HT-29 (cell line): ENCODE measurements around the gene RPS2. TPM values are rescaled to one million over a fixed set of nuclear protein-coding genes. Genes with fewer than 3 reads are reported as not detected.
A peak's percentile ranks its signal among the peaks of the same experiment; 100 is the strongest.

Experiments
- DNase-seq: peaks from one replicate; pipeline ENCODE4 v3.0.0-alpha.2; 2015; ENCODE audit warnings: low spot score
- total RNA-seq: library from RNA; depleted of rRNA; stranded (reverse); fragments of >200 nt; shearing (Covaris generic); gene quantifications from 2 replicates; pipeline ENCODE4 v1.2.3, GENCODE V29; 2014

The RPS2 gene
- total RNA-seq, 1 experiment from 2014 or later, result 4,154 TPM

DNA sequence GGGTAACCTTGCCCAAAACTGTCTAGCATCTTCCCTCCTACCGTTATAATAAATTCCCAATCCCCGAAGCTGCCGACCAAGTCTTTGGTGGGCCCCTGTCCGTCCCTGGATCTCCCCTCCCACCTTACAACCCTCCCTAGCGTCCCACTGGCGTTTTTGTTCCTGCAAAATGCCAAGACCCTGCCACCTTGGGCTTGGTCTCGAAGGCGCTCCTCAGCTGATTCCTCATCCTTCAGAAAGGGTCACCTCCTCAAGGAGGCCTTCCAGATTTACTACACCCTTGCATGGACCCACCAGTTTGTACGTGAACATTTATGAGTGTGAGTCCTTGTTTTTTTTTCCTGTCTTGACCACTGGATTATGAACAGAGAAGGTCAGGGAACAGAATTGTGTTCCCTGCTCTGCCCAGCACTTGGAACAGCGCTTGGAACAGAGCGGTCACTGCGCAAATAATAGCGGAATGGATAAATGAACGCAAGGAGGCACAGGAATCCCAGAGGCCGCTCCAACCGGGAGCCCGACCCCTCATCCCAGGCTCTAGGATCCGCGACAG is 18.4 kb upstream of the RPS2 start:
- DNase-seq, result no peak

DNA sequence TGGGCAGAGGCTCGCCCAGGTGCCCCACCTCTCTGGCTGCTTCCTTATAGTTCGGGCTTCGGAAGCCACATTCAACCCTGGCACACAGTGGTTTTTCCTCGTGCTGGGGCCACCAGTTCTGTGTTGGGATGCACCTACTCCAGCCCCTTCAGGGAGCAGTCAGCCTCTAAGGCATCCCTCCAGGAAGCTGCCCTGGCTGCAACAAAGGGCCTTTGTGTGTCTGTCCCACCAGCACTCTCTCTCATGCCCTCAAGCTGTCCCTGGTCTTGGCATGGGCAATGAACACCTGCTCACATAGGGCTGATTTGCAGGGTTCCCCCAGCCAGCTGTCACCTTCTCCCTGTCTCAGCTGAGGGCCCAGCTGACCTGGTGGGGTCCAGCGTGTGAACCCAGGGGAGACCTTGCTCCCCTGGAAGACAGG is 17.4 kb upstream of the RPS2 start:
- peak; percentile 94 for DNase-seq

DNA sequence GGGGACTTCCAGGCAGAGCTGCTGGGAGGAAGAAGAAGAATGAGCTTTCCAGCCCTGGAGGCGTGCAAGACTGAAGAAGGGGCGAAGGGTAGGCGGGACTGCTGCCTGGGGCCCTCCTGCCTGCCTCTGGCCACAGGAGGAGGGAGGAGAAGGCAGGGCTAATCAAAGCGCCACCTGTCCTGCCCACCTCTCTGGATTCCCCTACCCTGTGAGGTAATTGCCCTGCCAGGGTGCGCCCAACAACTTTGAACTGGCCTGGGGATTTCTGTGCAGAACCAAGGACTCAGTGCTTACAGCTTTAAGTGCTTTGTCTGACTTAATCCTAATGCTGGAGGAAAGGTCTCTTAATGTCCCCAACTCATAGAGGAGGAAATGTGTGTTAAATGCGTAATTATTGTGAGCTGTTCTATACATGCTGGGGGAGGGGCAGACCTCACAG is 16.8 kb upstream of the RPS2 start, which contains the start of gene NOXO1:
NOXO1 (minus strand) TSS at position 72 of the 439 bp plus-strand sequence. CDS start 290 bp downstream, outside the sequence.
- peak; percentile 87 for DNase-seq

DNA sequence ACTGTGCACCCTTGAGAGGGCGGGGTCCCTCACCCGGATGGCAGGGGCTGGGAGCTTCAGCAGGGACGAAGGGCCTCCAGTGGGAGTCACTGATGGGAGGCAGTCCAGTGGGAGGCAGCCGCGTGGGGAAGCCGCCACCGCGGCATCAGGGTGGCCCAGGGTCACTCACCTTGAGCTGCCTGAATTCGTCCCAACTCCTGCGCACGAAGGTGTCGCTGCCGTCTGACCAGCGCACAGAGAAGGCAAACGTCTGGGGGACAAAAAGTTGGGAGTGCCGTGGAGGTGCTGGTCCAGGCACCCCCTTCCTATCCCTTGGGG is 16.1 kb upstream of the RPS2 start:
- no peak for DNase-seq

DNA sequence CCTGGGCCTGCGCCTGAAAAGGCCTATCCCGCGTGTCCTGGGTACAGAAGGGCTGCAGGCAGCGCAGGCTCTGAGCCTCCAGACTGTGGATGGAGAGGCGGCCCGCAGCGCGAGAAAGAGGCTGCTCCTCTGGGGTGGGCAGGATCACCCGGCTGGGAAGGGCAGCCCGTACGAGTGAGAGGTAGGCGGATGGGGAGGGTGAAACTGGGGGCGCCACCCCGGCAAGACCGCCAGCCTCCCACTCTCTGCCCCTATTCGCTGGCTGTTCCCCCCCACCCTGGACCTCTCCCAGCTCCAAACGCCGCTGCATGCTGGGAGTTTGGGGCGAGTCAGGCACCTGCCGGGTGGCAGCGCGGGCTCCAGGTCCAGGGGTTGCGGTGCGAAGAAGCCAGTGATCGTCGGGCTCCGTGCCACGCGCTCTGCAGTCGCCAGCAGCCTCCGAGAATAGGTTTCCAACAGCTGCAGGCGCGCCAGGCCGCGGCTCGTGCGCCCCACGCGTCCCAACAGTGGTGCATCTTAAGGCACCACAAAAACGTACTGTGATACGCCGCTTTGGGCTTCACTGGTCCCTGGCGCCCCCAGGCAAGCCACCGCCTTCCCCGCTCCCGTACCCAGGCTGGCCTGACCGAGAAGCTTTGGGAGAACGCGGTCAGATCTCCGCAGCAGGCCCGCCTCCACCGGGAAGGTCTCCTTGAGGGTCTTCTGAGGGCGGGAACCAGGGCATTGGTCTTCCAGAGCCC is 15.6 kb upstream of the RPS2 start:
- peak; percentile 54 for DNase-seq

DNA sequence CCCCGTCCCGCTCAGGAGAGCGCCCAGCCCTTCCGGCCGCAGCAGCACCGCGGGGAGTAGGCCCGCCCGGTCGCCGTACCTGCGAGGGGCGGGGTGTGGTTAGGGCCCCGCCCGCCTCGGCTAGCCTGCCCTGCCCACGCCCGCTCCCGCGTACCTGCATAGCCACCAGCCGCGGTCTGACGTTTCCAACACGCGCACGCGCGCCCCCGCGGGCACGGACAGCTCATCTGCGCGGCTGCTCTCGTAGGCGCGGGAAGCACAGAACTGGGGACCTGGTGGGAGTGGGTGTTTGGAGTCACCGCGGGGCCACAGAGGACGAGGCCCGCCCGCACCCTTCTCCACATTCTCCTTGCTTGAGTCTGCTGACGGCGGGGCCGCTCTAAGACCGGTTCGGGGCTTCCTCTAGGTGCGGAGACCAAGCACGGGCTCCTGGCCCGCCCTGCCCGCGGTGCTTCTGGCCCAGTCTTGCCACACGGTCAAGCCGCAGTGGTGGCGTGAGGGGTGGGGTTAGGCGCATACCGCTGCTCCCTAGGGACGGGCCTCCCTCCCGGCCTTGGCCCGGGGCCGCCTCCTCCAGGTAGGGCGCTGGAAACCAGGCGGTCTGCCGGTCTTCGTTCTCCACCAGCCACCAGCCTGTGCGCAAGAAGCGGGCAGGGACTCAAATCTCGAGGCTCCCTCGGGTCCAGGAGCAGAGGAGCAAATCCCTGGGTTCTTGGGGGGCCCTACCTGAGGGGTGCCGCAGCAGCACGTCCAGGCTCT is 14.8 kb upstream of the RPS2 start:
- peak; percentile 92 for DNase-seq

DNA sequence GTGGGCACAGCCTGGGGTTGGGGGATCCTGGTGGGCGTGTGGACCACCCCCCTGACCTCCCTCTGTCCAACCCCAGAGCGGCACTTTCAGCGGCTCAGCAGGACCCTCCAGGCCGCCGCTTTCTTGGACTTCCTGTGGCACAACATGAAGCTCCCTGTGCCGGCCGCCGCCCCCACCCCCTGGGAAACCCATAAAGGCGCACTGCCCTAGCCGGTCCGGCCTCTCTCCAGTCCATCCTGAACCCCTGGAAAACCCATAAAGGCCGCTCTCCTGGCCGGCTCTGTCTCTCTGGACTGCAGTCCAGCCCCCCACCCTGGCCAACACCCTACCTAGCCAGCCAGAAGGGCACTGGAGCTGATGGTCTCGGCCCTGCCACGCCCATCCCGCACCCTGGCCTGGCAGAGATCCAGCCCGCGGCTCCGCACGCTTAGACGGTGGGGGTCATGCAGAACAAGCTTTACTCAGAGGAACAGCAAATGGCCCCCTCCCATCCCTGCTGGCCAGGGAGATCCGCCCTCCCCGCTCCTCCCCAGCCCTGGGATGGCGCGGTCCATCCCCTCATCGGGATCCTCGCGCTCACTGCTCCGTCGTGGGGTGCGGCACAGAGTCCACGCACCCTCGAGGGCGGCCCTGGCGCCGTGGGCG is 14.0 kb upstream of the RPS2 start:
- DNase-seq, result peak; percentile 35

DNA sequence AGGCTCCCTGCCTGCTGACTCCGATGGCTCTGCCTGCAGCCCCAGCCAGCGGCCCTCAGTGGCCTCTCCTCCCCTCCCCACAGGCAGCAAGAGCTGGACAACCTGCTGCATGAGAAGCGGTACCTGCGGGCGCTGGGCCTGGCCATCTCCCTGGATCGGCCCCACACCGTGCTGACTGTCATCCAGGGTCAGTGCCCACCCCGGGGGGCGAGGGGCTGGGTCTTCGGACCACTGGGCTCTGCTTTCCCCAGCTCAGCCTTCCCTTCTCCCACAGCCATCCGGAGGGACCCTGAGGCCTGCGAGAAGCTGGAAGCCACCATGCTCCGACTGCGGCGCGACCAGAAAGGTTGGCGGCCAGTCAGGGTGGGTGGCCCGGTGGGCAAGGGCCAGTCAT is 13.2 kb upstream of the RPS2 start:
- no peak for DNase-seq

DNA sequence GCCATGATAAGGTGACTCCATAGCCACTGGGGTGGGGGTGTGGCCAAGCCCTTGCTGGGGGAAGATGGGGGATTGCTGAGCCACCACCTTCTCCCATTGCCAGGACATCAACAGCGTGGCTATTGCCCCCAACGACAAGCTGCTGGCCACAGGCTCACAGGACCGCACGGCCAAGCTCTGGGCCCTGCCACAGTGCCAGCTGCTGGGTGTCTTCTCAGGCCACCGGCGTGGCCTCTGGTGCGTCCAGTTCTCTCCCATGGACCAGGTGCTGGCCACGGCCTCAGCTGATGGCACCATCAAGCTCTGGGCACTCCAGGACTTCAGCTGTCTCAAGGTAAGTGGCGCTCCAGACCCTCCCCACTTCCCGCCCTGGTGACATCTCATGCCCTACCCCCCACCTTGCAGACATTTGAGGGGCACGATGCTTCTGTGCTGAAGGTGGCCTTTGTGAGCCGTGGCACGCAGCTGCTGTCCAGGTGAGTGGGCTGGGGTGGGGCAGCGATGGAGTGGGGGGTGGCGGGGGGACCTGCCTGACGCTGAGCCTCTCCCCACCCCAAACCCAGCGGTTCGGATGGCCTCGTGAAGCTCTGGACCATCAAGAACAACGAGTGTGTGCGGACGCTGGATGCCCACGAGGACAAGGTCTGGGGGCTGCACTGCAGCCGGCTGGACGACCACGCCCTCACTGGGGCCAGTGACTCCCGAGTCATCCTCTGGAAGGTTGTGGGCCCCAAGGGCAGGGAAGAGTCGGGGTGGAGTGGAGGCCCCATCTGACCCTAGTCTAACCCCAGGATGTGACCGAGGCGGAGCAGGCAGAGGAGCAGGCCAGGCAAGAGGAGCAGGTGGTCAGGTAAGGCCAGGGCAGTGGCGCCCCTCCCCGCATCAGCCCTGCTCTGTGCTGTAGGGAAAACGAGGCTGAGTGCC is 12.6 kb upstream of the RPS2 start:
- DNase-seq, result no peak

DNA sequence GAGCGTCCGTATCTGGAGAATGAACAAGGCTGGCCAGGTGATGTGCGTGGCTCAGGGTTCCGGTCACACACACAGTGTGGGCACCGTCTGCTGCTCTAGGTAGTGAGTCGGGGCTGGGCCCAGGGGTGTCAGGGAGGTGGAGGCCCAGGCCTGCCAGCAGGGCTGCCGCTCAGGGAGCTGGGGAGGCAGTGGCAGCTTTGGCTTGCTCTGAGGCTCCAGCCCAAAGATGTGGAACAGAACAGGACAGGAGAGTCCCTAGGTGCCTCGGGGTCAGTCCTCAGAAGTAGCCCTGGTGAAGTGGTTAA is 11.5 kb upstream of the RPS2 start:
- DNase-seq, result no peak

DNA sequence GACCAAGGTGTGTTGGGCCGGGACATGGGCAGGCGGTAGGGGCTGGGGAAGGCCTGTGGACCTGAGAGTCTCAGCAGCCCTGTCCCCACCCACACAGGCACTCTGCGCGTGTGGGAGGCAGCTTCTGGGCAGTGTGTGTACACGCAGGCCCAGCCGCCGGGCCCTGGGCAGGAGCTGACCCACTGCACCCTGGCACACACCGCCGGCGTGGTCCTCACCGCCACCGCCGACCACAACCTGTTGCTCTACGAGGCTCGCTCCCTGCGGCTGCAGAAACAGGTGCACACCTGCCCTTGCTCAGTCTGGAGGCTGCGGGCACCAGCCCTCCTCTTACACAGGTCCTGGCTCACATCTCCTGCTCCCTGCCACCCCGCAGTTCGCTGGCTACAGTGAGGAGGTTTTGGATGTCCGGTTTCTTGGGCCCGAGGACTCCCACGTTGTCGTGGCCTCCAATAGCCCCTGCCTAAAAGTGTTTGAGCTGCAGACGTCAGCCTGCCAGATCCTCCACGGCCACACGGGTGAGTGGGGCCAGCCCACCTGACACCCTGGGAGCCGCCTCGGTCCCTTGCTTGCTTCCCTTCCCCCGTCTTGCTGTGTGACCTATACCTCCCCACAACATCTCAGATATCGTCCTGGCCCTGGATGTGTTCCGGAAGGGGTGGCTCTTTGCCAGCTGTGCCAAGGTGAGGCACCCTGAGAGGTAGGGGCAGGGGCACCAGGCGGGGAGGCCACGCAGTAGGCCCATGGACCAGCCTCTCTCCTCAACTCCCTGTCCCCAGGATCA is 11.0 kb upstream of the RPS2 start:
- no peak for DNase-seq

DNA sequence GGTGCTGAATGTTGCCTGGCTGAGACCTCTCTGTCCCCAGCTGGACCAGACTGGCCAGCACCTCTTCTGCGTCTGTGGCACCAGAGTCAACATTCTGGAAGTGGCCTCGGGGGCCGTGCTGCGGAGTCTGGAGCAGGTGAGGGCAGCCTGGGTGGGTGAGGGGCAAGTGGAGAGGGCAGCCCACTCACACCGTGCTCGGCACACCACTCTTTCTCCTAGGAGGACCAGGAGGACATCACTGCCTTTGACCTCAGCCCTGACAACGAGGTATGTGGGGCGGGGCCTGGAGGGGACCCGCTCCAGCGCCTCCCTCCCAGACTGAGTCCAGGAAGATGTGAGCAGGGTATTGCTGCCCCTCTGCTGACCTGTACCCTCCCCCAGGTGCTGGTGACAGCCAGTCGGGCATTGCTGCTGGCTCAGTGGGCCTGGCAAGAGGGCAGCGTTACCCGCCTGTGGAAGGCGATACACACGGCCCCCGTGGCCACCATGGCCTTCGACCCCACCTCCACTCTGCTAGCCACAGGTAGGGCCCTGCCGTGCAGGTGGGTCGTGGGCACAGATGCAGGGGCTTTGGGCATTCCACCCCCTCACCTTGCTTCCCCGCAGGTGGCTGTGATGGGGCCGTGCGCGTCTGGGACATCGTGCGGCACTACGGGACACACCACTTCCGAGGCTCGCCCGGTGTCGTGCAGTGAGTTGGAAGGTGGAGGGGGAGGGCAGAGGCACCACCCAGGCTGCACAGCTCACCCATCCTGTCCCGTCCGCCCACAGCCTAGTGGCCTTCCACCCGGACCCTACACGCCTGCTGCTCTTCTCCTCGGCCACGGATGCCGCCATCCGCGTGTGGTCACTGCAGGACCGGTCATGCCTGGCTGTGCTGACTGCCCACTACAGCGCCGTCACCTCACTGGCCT is 9.8 kb upstream of the RPS2 start:
- no peak for DNase-seq

DNA sequence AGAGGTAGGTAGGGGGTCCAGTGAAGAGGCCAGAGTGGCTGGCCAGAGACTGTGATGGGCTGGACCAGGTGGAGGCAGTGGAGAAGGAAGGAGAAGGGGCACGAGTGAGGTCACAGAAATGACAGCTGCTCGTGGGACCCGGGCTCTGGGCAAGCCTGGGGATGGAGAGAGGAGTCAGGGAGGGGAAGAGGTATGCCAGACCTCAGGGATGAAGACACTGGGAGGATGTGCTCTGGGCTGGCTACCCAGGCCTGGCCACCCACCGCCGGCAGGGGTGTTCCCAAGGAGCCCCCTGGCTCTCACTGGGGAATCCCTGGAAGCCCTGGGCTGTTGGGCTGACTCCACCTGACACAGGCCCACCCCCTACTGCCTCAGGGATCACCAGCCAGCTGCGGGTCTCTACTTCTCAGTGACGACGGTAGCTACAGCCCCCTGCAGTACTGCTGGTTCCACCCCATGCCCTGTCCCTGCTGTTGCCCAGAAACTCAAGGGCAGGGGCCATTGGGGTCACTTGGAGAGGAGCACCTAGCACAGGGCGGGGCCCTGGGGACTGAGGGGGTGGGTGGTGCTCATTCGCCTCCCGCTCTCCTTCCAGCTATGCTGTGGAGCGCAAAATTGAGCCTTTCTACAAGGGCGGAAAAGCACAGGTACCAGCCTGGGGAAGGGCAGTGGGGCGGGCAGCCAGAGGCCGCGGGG is 9.0 kb upstream of the RPS2 start:
- DNase-seq, result no peak

DNA sequence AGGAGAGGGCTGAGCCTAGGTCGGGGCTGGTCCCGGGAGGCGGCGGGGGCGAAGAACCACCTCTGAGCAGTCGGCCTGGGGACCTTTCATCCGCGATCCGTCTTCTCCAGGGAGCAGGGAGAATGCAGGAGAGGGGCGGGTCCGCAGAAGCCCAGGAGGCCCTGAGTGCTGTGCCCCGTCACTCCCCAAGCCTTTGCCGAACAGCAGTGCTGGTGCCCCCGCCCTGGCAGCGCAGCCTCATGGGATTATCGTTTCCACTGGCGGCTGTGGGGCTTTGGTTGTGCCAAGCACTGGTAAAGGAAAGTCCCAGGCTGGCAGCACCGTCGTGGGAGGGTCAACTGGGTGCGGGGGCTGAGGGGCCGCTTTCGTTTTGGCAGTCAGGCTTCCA is 7.9 kb upstream of the RPS2 start:
- peak; percentile 51 for DNase-seq

DNA sequence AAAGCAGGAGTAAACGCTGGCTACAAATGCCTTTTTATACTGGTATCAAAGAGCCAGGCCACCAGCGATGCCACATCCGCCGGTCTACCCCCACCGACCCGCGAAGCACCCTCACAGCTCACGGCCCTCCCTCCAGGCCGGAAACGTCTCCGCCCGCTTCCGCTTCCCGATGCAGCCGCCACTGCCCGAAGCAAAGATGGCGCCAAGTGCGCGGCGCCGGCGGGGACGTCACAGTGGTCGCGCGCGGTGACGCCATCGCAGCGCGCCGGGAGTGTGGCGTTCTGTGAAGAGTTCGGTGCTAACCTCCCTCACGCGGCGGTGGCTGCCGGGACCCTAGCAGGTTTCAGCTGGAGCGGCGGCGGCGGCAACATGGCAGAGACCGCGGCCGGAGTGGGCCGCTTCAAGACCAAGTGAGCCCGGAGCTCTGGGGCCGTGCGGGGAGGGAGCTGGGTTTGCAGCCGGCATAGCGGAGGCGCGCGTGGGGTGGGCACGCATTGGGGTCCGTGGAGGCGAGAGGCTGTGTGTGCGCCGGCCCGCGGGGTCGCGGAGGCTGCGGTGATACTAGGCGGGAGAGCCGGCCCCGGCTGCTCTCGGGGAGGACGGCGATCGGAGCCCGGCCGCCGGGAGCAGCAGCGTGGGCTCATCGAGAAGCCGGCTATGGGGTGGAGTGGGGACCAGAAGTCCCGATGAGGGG is 7.3 kb upstream of the RPS2 start, which contains the start of gene TBL3:
TBL3 (plus strand) TSS at position 258 of the 694 bp plus-strand sequence; CDS start at position 370, 112 bp downstream.
- peak; percentile 92 for DNase-seq

DNA sequence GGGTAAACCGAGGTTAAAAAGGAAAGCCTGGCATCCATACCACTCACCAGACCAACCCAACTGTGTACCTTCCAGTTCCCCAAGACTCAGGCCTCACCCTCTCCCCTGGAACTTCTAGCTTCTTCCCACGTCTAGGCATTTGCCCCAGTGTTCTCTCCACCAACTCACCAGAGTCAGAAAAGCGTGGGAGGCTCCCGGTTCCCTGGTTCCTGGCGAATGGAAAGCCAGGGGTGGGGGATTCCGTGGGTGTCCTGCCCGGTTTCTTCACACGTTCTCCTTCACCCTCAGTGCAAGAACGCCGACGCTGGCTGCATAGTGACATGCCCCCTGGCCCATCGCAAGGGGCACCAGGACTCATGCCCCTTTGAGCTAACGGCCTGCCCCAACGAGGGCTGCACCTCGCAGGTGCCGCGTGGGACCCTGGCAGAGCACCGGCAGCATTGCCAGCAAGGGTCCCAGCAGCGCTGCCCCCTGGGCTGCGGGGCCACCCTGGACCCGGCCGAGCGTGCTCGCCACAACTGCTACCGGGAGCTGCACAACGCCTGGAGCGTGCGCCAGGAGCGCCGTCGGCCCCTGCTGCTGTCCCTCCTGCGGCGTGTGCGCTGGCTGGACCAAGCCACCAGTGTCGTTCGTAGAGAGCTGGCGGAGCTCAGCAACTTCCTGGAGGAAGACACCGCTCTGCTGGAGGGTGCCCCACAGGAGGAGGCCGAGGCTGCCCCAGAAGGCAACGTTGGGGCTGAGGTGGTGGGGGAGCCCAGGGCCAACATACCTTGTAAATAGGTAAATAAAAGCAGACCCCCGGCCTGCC is 3.7 kb upstream of the RPS2 start:
- DNase-seq, result no peak

DNA sequence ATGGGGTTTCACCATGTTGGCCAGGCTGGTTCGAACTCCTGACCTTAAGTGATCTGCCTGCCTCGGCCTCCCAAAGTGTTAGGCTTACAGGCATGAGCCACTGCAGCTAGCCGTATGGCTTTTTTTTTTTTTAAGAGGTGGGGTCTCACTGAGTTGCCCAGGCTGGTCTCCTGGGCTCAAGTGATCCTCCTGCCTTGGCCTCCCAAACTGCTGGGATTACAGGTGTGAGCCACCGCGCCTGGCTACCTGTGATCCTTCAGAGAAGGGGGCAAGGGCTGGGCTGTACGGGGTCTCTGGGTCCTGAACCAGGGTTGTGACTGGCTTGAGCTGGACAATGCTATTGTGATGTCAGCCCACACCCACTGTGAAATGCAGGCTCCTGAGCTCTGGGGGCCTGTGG is 1.8 kb upstream of the RPS2 start, which contains the start of gene RNF151:
RNF151 (plus strand) TSS at position 397 of the 400 bp plus-strand sequence. CDS start 26 bp downstream, outside the sequence.
- no peak for DNase-seq
